HG03439 (cell line): ENCODE data around the gene VANGL1.

ENCODE experiments used
- ATAC-seq: cut with Tn5 transposase; IDR thresholded peaks from one replicate; pipeline ENCODE4 v1.9.1; 2021; ENCODE audit warnings: mild to moderate bottlenecking, moderate library complexity; ENCODE audit not compliant: unreplicated experiment

Gene VANGL1

GRCh38 chr1:115643225-115643624 is 1.5 kb downstream of the VANGL1 start:
- ATAC-seq = no peak

GRCh38 chr1:115643666-115644065 is 1.9 kb downstream of the VANGL1 start:
- ATAC-seq = no peak

- ATAC-seq = no peak
Measured at GRCh38 chr1:115644109-115644508, 2.3 kb downstream of the VANGL1 start.

GRCh38 chr1:115647047-115647446 is 5.3 kb downstream of the VANGL1 start:
- ATAC-seq = no peak

- no peak for ATAC-seq
Measured at GRCh38 chr1:115647507-115647906, 5.7 kb downstream of the VANGL1 start.

GRCh38 chr1:115647919-115648650 is 6.3 kb downstream of the VANGL1 start:
- ATAC-seq = no peak

- ATAC-seq = peak; percentile 81
Measured at GRCh38 chr1:115648717-115649691, 7.2 kb downstream of the VANGL1 start.

GRCh38 chr1:115649964-115650363 is 8.2 kb downstream of the VANGL1 start:
- no peak for ATAC-seq

- no peak for ATAC-seq
Measured at GRCh38 chr1:115650961-115651360, 9.2 kb downstream of the VANGL1 start.

- no peak for ATAC-seq
Measured at GRCh38 chr1:115651391-115651790, 9.6 kb downstream of the VANGL1 start.

GRCh38 chr1:115652236-115652788 is 10.5 kb downstream of the VANGL1 start:
- ATAC-seq = no peak

GRCh38 chr1:115654125-115654524 is 12.4 kb downstream of the VANGL1 start:
- no peak for ATAC-seq

- ATAC-seq = no peak
Measured at GRCh38 chr1:115654663-115655305, 13.0 kb downstream of the VANGL1 start.

GRCh38 chr1:115655306-115655663 is 13.5 kb downstream of the VANGL1 start:
- ATAC-seq = no peak

GRCh38 chr1:115655916-115656315 is 14.1 kb downstream of the VANGL1 start:
- ATAC-seq = no peak

GRCh38 chr1:115656461-115657077 is 14.8 kb downstream of the VANGL1 start:
- no peak for ATAC-seq

- no peak for ATAC-seq
Measured at GRCh38 chr1:115658646-115659045, 16.9 kb downstream of the VANGL1 start.

- no peak for ATAC-seq
Measured at GRCh38 chr1:115660151-115660550, 18.4 kb downstream of the VANGL1 start.

- ATAC-seq = no peak
Measured at GRCh38 chr1:115661157-115661556, 19.4 kb downstream of the VANGL1 start.

GRCh38 chr1:115665319-115666096 is 23.7 kb downstream of the VANGL1 start:
- ATAC-seq = no peak
